HepG2 (cell line): ENCODE measurements around the gene TANGO6. TPM values are rescaled to one million over a fixed set of nuclear protein-coding genes. Genes with fewer than 3 reads are reported as not detected.
A peak's percentile ranks its signal among the peaks of the same experiment; 100 is the strongest.

Source experiments
- ATAC-seq: fragments of 200-7000 bp; cut with Tn5 transposase; 3 replicates; pipeline ENCODE4 v1.9.1; 2020; ENCODE audit warnings: mild to moderate bottlenecking, moderate library complexity
- BruUV-seq: library from RNA; stranded (reverse); fragments of 400-500 nt; replicated peaks from 2 replicates; lab custom pipeline; 2021; lab: Mats Ljungman, UMichigan
- CTCF ChIA-PET: fragments of 300-600 bp; formaldehyde crosslinking; extraction: SDS; loops from one replicate; lab custom pipeline; 2021; ENCODE audit warnings: low total read pairs, inconsistent platforms, low intra/inter-chr PET ratio; lab: Yijun Ruan, JAX
- POLR2A ChIA-PET: fragments of 350-600 bp; sonication (Branson Sonifier 250); formaldehyde crosslinking; loops from one replicate; lab custom pipeline; 2020; ENCODE audit warnings: antibody characterized with exemption, inconsistent platforms; lab: Yijun Ruan, JAX
- DNase-seq: peaks from one replicate; pipeline ENCODE4 v3.0.0-alpha.2; 2015; ENCODE audit warnings: low spot score
- FAIRE-seq: peaks from 3 replicates; lab custom pipeline; 2011; peaks lifted over from hg19 to GRCh38; lab: Jason Lieb, UNC
- H2AFZ ChIP-seq: one replicate; pipeline ENCODE4 v1.6.1; 2011; ENCODE audit warnings: low read length, inconsistent platforms
- H3K27ac ChIP-seq: fragments of 300-600 bp; 3 replicates; pipeline ENCODE4 v1.8.0; 2011; ENCODE audit warnings: mixed run types, mild to moderate bottlenecking, mixed read lengths, low read length, inconsistent platforms; ENCODE audit not compliant: insufficient read depth; ENCODE audit errors: extremely low read length
- H3K27me3 ChIP-seq, 2 experiments: fragments of 200-600 bp in 1 of 2; 2 replicates in 1 of 2; 3 replicates in 1 of 2; pipeline versions ENCODE4 v1.6.0 to v1.8.0; 2011; ENCODE audit warnings: low read length in 2 of 2, mild to moderate bottlenecking in 2 of 2, moderate library complexity in 2 of 2, inconsistent platforms in 1 of 2; ENCODE audit not compliant: insufficient read depth in 2 of 2, control insufficient read depth in 1 of 2
- H3K36me3 ChIP-seq, 2 experiments: fragments of 200-600 bp in 1 of 2; replicated peaks in 1 of 2; 2 replicates in 1 of 2; 3 replicates in 1 of 2; pipeline versions ENCODE4 v1.5.1 to v1.8.0; 2011; ENCODE audit warnings: low read length in 2 of 2, inconsistent platforms in 1 of 2; ENCODE audit not compliant: insufficient read depth in 2 of 2, control insufficient read depth in 1 of 2
- H3K4me1 ChIP-seq: 2 replicates; pipeline ENCODE4 v1.5.1; 2012; ENCODE audit warnings: low read length, inconsistent platforms; ENCODE audit not compliant: insufficient read depth
- H3K4me2 ChIP-seq: 2 replicates; pipeline ENCODE4 v1.6.0; 2011; ENCODE audit warnings: low read depth, low read length, inconsistent platforms
- H3K4me3 ChIP-seq, 3 experiments: fragments of 200-600 bp in 1 of 3; sonication (generic), shearing (Covaris generic) in 1 of 3; replicated peaks in 1 of 3; 2 replicates each; pipeline ENCODE4 v1.5.1; 2011 to 2016; ENCODE audit warnings: low read length in 3 of 3, inconsistent platforms in 2 of 3, low read depth in 2 of 3, mild to moderate bottlenecking in 2 of 3, control low read depth in 1 of 3, mixed read lengths in 1 of 3; ENCODE audit not compliant: insufficient read depth in 1 of 3
- H3K79me2 ChIP-seq: one replicate; pipeline ENCODE4 v1.6.1; 2011; ENCODE audit warnings: low read length, inconsistent platforms; ENCODE audit not compliant: insufficient read depth
- H3K9ac ChIP-seq: 2 replicates; pipeline ENCODE4 v1.6.0; 2011; ENCODE audit warnings: mild to moderate bottlenecking, low read depth, low read length, inconsistent platforms; ENCODE audit not compliant: insufficient read depth
- H3K9me3 ChIP-seq: 2 replicates; pipeline ENCODE4 v1.5.1; 2012; ENCODE audit warnings: mild to moderate bottlenecking, low read length
- H4K20me1 ChIP-seq: 2 replicates; pipeline ENCODE4 v1.6.0; 2011; ENCODE audit warnings: inconsistent platforms, mild to moderate bottlenecking, low read length, moderate library complexity; ENCODE audit not compliant: insufficient read depth
- ADNP ChIP-seq: sonication (generic); formaldehyde crosslinking; IDR thresholded peaks from 2 replicates; pipeline ENCODE4 v1.4.0; 2020; ENCODE audit warnings: missing genetic modification reagents
- AFF4 ChIP-seq: sonication (generic); formaldehyde crosslinking; IDR thresholded peaks from 2 replicates; pipeline ENCODE4 v1.4.0; 2020; ENCODE audit warnings: missing genetic modification reagents
- CENPBD1 ChIP-seq: sonication (generic); formaldehyde crosslinking; IDR thresholded peaks from 2 replicates; pipeline ENCODE4 v1.8.0; 2022; ENCODE audit warnings: missing genetic modification reagents, low read depth, mild to moderate bottlenecking, borderline replicate concordance
- CENPT ChIP-seq: sonication (generic); formaldehyde crosslinking; IDR thresholded peaks from 2 replicates; pipeline ENCODE4 v1.8.0; 2022; ENCODE audit warnings: low read depth, mild to moderate bottlenecking, moderate library complexity, missing genetic modification reagents
- CREB3 ChIP-seq: sonication (generic); formaldehyde crosslinking; IDR thresholded peaks from 2 replicates; pipeline ENCODE4 v1.5.0; 2020; ENCODE audit warnings: missing genetic modification reagents
- FOXK1 ChIP-seq: sonication (generic); formaldehyde crosslinking; IDR thresholded peaks from 2 replicates; pipeline ENCODE4 v1.4.0; 2020; ENCODE audit warnings: low read depth, missing genetic modification reagents, borderline replicate concordance
- GLI4 ChIP-seq: sonication (generic); formaldehyde crosslinking; IDR thresholded peaks from 2 replicates; pipeline ENCODE4 v1.5.1; 2020; ENCODE audit warnings: missing genetic modification reagents, mild to moderate bottlenecking, moderate library complexity, borderline replicate concordance
- MLXIP ChIP-seq: sonication (generic); formaldehyde crosslinking; IDR thresholded peaks from 2 replicates; pipeline ENCODE4 v1.9.0; 2021; ENCODE audit warnings: missing genetic modification reagents, borderline replicate concordance
- NCOA1 ChIP-seq: sonication (generic); formaldehyde crosslinking; IDR thresholded peaks from 2 replicates; pipeline ENCODE4 v1.9.0; 2021; ENCODE audit warnings: missing genetic modification reagents
- SPEN ChIP-seq: sonication (generic); formaldehyde crosslinking; IDR thresholded peaks from 2 replicates; pipeline ENCODE4 v1.5.1; 2020; ENCODE audit warnings: low read depth, mild to moderate bottlenecking, missing genetic modification reagents
- TERF1 ChIP-seq: sonication (generic); formaldehyde crosslinking; IDR thresholded peaks from 2 replicates; pipeline ENCODE4 v1.8.0; 2022; ENCODE audit warnings: mild to moderate bottlenecking, missing genetic modification reagents, moderate library complexity
- ZNF75D ChIP-seq: sonication (generic); formaldehyde crosslinking; IDR thresholded peaks from 2 replicates; pipeline ENCODE4 v1.8.1; 2023; ENCODE audit warnings: missing genetic modification reagents, mild to moderate bottlenecking, borderline replicate concordance
- ZNF766 ChIP-seq: sonication (generic); formaldehyde crosslinking; IDR thresholded peaks from 2 replicates; pipeline ENCODE4 v1.5.0; 2020; ENCODE audit warnings: missing genetic modification reagents, borderline replicate concordance
- ZNF878 ChIP-seq: sonication (generic); formaldehyde crosslinking; IDR thresholded peaks from 2 replicates; pipeline ENCODE4 v1.8.1; 2023; ENCODE audit warnings: mild to moderate bottlenecking, missing genetic modification reagents, moderate library complexity
- WGBS: methylation state at CpG from one replicate; pipeline ENCODE4 v1.1.6; 2017; ENCODE audit warnings: low lambda C conversion rate; 5-methylcytosine and 5-hydroxymethylcytosine counted together
- in situ Hi-C: cut with HindIII; loops from 2 replicates; pipeline ENCODE4 v1.10.0; 2017; ENCODE audit warnings: low pct_unique_long_range_greater_than_20kb; ENCODE audit not compliant: extremely low pct_ligation_motif_present
- intact Hi-C: fragments of 100-400 bp; cut with micrococcal nuclease; formaldehyde crosslinking; loops from one replicate; pipeline ENCODE4 v1.10.0; 2022; ENCODE audit not compliant: unreplicated experiment
- polyA plus RNA-seq, 8 experiments: library from polyadenylated mRNA; depleted of rRNA in 3 of 8; stranded (reverse) in 7 of 8; unstranded in 1 of 8; fragments of >200 nt; fragmentation: Illumina TruSeq in 4 of 8; extraction: Trizol in 4 of 8; gene quantifications; 2 replicates each; pipeline versions ENCODE4 v1.2.1 to v1.2.3, GENCODE V29; 2011 to 2016; ENCODE audit warnings: low read depth in 4 of 8, missing spikeins in 1 of 8, mixed read lengths in 1 of 8; ENCODE audit not compliant: insufficient read depth in 1 of 8
- total RNA-seq, 5 experiments: library from RNA; depleted of rRNA; stranded (reverse); fragments of >200 nt; fragmentation: Illumina TruSeq; extraction: Trizol; gene quantifications; 2 replicates each; pipeline ENCODE4 v1.2.3, GENCODE V29; 2016; ENCODE audit warnings: low read depth in 1 of 5

TANGO6 gene
- total and polyA plus RNA-seq, 2 of the 13 experiments (the other 11 are each of a cell fraction or from before 2014, with no cell fraction given) = 7.2 to 13.3 TPM

GRCh38 chr16:69031877-69032301 is 188.6 kb downstream of the TANGO6 start:
- Histone ChIP-seq H3K4me3 (no peak overlapping the region), H3K79me2 (no peaks in the 10 kb centered on the region), H3K27me3 (no peaks in the 10 kb centered on the region), H3K27ac (no peak overlapping the region), H3K4me2 (no peak overlapping the region), H4K20me1 (no peaks in the 10 kb centered on the region), H3K9ac (no peak overlapping the region), H3K9me3 (no peaks in the 10 kb centered on the region), H2AFZ (no peak overlapping the region), H3K36me3 (0 out of 5 replicates have a peak, but pooled peaks cover 0 to 1% of the 10 kb centered on the region in 2 experiments), H3K4me1 (peaks cover 14% of the 10 kb centered on the region)
- BruUV-seq = no TSS peak
- intact Hi-C loops = loop anchor here (1.0 to 10.0 kb wide), 3 partner anchors 7 to 63 kb away; no protein-coding TSS in a partner anchor
- POLR2A ChIA-PET = interaction anchor here (1.5 kb wide), 1 partner anchor 8 kb away, joined by 6 read pairs; no protein-coding TSS in a partner anchor
- CTCF ChIA-PET = no interaction called here
- peak; percentile 91 for ATAC-seq
- peak; percentile 92 for DNase-seq
- in situ Hi-C loops = no loop called here
- WGBS = 64% methylated on average over 8 of the region's 8 CpGs
- FAIRE-seq = peak; percentile 69
- TF ChIP-seq CREB3 (CRISPR knock-in tag) = no peak
- peak; percentile 26; the same call in 1 of the 2 replicates for TF ChIP-seq FOXK1
- no peak; the same call in 1 of the 2 replicates for TF ChIP-seq ZNF878 (CRISPR knock-in tag)
- 0 out of 2 replicates have a peak, but pooled peaks have one; percentile 35 for TF ChIP-seq SPEN (CRISPR knock-in tag)
- no peak for TF ChIP-seq AFF4 (CRISPR knock-in tag)
- no peak for TF ChIP-seq ZNF75D
- no peak for TF ChIP-seq GLI4
- no peak for TF ChIP-seq CENPT (CRISPR knock-in tag)
- 0 out of 2 replicates have a peak, but pooled peaks have one; percentile 4 for TF ChIP-seq ADNP (CRISPR knock-in tag)
- TF ChIP-seq NCOA1 (CRISPR knock-in tag) = no peak
- no peak for TF ChIP-seq CENPBD1 (CRISPR knock-in tag)
- no peak for TF ChIP-seq TERF1 (CRISPR knock-in tag)
- TF ChIP-seq ZNF766 (CRISPR knock-in tag) = no peak
- no peak for TF ChIP-seq MLXIP (CRISPR knock-in tag)
